Panc1 (cell line): ENCODE data around the gene TMEM95.

Experiments used
- CTCF ChIP-seq: fragments of 450-650 bp; IDR thresholded peaks from 2 replicates; pipeline ENCODE4 v1.5.1; 2017; ENCODE audit warnings: mild to moderate bottlenecking
- POLR2AphosphoS5 ChIP-seq: IDR thresholded peaks from 2 replicates; pipeline ENCODE4 v1.6.1; 2012; ENCODE audit warnings: mild to moderate bottlenecking, low read depth, low read length, moderate library complexity
- REST ChIP-seq, 2 experiments: IDR thresholded peaks; 2 replicates each; pipeline ENCODE4 v1.6.1; 2011 to 2012; ENCODE audit warnings: low read depth in 2 of 2, control low read depth in 1 of 2, low read length in 1 of 2, mild to moderate bottlenecking in 1 of 2, moderate library complexity in 1 of 2; ENCODE audit not compliant: insufficient read depth in 1 of 2

- TF ChIP-seq CTCF, result no peak
- TF ChIP-seq REST (IDR thresholded peaks at IDR 0.05; ENCODE audit: insufficient read depth in 1 of 2, low read depth in 2 of 2, low read length in 1 of 2), result no peak; a peak in 1 of 4 replicates
- TF ChIP-seq POLR2AphosphoS5, result peak; percentile 75; the same call in 1 of the 2 replicates
Measured at GRCh38 chr17:7329374-7329996, 25.5 kb upstream of the TMEM95 start.
